Fibroblast of peridontal ligament (primary cell): ENCODE results near the gene PRDM16.

ENCODE experiments used
- DNase-seq: peaks from one replicate; pipeline ENCODE4 v3.0.0-alpha.2; 2010; ENCODE audit errors: extremely low read depth

PRDM16 gene

GRCh38 chr1:3352299-3352951 lies 283.4 kb downstream of the PRDM16 start:
- peak; percentile 67 for DNase-seq

- DNase-seq = peak; percentile 30
Measured at GRCh38 chr1:3352952-3353331, 283.9 kb downstream of the PRDM16 start.

- no peak for DNase-seq
Measured at GRCh38 chr1:3353876-3354275, 284.9 kb downstream of the PRDM16 start.

GRCh38 chr1:3355089-3355488 lies 286.1 kb downstream of the PRDM16 start:
- DNase-seq = no peak

GRCh38 chr1:3355894-3356826 lies 287.2 kb downstream of the PRDM16 start:
- no peak for DNase-seq

- DNase-seq = no peak
Measured at GRCh38 chr1:3356827-3357460, 287.9 kb downstream of the PRDM16 start.

GRCh38 chr1:3357526-3358297 lies 288.7 kb downstream of the PRDM16 start:
- DNase-seq = no peak

- DNase-seq = no peak
Measured at GRCh38 chr1:3359351-3359750, 290.3 kb downstream of the PRDM16 start.

- no peak for DNase-seq
Measured at GRCh38 chr1:3359756-3360440, 290.9 kb downstream of the PRDM16 start.

GRCh38 chr1:3360646-3361257 lies 291.7 kb downstream of the PRDM16 start:
- DNase-seq = no peak

GRCh38 chr1:3363023-3363422 lies 294.0 kb downstream of the PRDM16 start:
- no peak for DNase-seq

GRCh38 chr1:3363756-3364155 lies 294.8 kb downstream of the PRDM16 start:
- no peak for DNase-seq

- no peak for DNase-seq
Measured at GRCh38 chr1:3364551-3364950, 295.5 kb downstream of the PRDM16 start.

GRCh38 chr1:3364983-3365382 lies 296.0 kb downstream of the PRDM16 start:
- DNase-seq = no peak

- DNase-seq = no peak
Measured at GRCh38 chr1:3365523-3366125, 296.6 kb downstream of the PRDM16 start.

- DNase-seq = peak; percentile 33
Measured at GRCh38 chr1:3366126-3367051, 297.4 kb downstream of the PRDM16 start.

- DNase-seq = no peak
Measured at GRCh38 chr1:3367376-3367775, 298.4 kb downstream of the PRDM16 start.

GRCh38 chr1:3368059-3368458 lies 299.1 kb downstream of the PRDM16 start:
- no peak for DNase-seq

GRCh38 chr1:3368711-3369445 lies 299.9 kb downstream of the PRDM16 start:
- peak; percentile 52 for DNase-seq
